HG03103 (cell line): ENCODE results near the gene TEX30.

Experiments
- ATAC-seq: cut with Tn5 transposase; IDR thresholded peaks from one replicate; pipeline ENCODE4 v1.9.1; 2021; ENCODE audit warnings: low read depth; ENCODE audit not compliant: unreplicated experiment

Gene TEX30

DNA sequence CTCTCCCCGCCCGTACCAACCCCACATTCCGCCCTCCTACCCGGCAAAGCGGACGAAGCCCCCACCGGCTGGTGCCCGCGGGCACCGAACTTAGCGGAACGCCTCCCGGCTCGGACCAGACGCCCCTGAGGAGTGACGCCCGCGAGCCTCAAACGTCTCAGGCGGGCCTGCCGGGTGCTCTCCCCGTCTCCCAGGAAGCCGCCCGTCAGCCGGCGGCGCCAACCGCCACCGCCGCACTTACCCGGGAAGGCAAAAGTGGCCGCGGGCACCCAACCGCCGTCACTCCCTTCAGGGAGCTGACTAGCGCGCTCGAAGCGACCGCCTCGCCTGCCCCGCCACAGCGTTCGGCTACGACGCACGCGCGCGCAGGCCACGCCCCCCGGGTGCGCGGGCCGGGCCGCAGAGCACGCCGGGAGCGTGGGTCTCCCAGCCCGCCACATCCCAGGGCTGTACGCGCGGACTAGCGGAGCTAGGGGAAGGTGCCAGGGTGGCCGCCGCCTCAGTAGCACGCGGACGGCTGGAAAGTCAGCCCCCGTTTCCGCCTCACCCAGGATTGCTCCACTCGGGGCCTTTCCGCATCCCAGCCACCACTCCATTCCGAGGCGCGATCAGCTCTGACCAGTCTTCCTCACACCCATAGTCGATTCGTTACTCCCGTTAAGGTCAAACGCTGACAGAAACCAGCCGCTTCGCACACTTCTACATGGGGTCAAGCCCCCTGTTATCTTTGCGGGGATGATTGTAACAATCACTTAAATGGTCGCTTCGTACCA, at the start of gene TEX30:
Gene TEX30, minus strand, starts transcription at position 346 of the 773 bp plus-strand sequence. CDS start 3,760 bp downstream, outside the sequence.
- ATAC-seq, result peak; percentile 91

DNA sequence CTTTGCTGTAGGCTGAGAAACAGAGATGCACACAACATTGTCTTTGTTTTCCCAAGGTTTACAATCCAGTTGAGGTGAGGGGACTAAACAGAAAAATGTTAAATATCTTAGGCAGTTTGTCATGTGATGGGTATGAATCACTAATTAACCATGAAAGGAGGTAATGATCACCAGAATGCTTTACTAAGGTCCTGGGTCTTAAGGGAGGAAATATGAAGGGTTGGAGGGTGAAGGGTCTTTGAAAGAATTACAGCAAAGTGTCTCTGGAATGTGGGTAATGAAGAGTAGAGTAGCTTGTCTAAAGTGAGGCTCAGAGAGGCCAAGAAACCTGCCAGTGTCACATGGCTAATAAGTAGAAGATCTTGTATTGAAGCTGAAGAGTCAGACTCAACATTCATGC, 44.3 kb upstream of the TEX30 start:
- no peak for ATAC-seq

- no peak for ATAC-seq
Observed at GRCh38 chr13:102817241-102817640, 43.7 kb upstream of the TEX30 start.

GRCh38 chr13:102816708-102817107, 43.1 kb upstream of the TEX30 start:
- ATAC-seq, result no peak

- no peak for ATAC-seq
Observed at GRCh38 chr13:102815788-102816187, 42.2 kb upstream of the TEX30 start.

DNA sequence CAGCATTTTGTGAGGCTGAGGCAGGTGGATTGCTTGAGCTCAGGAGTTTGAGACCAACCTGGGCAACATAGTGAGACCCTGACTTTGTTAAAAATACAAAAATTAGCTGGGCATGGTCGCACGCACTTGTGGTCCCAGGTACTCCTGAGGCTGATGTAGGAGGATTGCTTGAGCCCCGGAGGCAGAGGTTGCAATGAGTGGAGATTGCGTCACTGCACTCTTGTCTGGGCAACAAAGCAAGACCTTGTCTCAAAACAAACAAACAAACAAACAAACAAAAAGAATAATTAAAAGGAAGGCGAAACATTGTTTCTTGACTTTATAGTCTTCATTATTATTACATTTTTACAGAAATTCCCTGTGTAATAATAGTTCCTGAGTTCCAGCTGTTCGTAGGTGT, 41.2 kb upstream of the TEX30 start:
- no peak for ATAC-seq

DNA sequence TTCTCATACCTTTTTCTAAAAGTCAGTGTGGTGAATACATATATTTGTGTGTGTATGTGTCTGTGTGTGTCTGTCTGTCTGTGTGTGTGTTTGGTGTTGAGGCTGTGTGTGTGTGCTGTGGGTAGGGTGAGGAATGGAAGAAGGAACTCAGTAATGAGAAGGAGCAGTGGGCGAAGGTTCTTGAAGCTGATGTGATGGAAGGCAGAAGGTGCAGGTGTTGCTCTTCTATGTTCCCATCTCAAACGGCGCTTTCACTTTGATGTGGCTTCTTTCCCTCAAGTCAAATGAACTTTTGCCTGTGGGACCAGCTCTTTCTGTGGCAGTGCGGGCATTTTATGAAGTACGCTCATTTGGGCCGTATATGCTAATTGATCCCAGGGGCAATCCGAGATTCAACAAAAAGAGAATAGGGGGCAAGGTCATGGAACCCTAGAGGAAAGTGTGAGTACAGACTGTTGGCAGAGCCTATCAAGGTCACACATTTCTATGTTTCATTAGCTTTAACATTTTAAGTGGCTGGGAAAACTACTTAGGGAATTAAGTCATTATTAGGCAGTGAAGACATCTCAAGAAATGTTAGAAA, 40.5 kb upstream of the TEX30 start:
- no peak for ATAC-seq

- ATAC-seq, result no peak
Observed at GRCh38 chr13:102812611-102813287, 39.2 kb upstream of the TEX30 start.

DNA sequence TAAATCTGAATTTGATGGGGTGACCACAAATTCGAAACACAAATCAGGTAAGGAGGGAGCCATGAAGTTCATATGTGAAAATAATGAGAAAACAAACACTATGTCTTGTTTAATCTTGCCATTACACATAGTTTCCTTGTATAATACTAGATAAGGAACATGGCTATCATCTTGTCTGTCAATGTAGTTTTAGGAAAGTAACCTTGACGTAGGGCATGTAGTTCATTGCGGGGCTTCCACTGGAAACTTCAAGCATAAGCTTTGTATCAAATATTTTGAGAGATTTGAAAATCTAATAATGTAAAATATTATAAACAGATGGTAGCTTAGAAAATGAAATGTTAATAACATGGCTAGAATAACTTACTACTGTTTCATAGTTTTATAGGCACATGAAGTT, 34.1 kb upstream of the TEX30 start:
- ATAC-seq, result no peak

- no peak for ATAC-seq
Observed at GRCh38 chr13:102805680-102806079, 32.1 kb upstream of the TEX30 start.

- peak; percentile 66 for ATAC-seq
Observed at GRCh38 chr13:102800145-102801041, 26.8 kb upstream of the TEX30 start.

DNA sequence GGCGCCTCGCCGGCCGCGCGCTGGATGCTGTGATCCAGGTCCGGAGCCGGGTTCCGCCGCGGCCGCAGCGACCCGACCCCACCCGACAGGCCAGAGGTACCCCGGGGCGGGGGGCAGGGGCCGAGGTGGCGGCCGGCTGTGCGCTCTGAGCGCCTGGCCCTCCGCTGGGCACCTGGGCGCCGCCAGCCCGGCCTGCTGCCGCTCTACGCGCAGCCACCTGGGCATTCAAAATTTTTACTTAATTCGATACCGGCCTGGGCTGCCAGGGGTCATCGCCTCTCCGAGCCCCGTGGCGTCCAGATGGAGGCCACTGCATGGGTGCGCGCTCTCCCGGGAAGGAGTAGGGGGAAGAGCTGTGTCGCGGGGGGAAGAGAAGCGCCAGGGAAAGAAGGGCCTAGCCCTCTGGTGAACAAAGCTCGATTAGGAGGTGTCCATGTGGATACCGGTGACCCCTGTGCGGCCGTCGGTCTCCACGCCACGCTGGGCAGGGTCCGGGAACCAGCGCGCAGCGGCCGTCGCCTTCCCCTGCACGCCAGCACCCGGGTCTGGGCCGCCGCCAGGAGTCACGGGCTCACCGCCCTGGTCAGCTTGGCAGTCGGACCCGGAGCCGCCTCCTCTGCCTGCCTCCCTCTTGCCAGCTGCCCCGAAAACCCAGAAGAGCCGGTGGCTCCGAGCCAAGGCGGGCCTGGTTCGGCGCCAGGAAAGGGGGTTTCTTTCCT, 26.0 kb upstream of the TEX30 start:
- peak; percentile 2 for ATAC-seq

GRCh38 chr13:102798581-102799425, 25.2 kb upstream of the TEX30 start, which contains the start of the genes BIVM and POGLUT2:
Gene BIVM, plus strand, starts transcription at chr13:102799119. Its CDS starts 8,149 bp downstream, at chr13:102807268.
Gene POGLUT2, minus strand, starts transcription at chr13:102798976. Its CDS starts 306 bp downstream, at chr13:102798670.
- peak; percentile 80 for ATAC-seq

DNA sequence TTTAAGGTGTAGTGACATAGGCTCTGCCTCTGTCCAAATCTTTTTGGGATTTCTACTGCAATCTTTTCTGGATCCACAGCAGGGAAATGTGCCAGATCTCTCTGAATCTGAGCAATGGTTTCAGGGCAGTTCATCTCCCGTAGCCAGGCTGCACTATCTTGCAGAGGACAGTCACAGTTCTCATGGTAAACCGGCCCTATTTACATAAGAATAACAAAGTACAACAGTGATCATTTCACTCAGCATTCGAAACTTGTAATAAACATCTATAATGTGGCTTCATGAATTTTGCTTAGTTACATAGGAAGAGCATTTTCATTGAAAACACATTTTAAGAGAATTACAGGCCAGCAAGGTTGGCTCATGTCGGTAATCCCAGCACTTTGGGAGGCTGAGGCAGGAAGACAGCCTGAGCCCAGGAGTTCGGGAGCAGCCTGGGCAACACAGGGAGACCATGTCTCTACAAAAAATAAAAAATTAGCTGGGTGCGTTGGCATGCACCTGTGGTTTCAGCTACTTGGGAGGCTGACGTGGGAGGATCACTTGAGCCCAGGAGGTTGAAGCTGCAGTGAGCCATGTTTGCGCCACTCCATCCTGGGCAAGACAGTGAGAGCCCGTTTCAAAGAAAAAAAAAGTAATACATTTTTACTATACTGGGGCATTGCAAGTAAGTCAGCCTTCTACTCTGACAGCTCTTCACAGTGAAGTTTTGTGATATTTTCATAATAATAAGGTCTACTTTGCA, 20.2 kb upstream of the TEX30 start:
- no peak for ATAC-seq

GRCh38 chr13:102792396-102792795, 18.8 kb upstream of the TEX30 start:
- ATAC-seq, result no peak

- ATAC-seq, result no peak
Observed at GRCh38 chr13:102788683-102789082, 15.1 kb upstream of the TEX30 start.

DNA sequence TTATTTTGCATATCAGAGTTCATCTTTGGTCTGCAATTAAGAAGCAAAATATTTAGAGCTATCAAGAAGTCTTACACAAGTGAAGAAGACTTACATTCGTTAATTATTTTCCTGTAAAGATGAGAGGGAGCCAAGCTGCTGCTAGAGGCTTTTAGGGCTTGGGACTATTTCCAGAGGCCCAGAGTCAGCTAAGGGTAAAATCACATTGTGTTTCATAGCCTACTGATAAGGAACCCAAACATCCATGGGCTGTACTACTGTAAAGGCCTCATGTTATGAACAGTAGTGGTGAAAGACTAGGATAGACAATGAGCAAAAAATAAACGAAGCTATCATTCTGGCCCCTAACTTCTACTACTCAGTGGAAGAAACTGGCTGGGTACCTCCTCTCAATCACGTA, 10.9 kb upstream of the TEX30 start:
- no peak for ATAC-seq

- no peak for ATAC-seq
Observed at GRCh38 chr13:102781591-102781990, 8.0 kb upstream of the TEX30 start.
